Measurements from ENCODE around the gene SLC35F1.

GRCh38 chr6:118248171-118248570 is 341.1 kb downstream of the SLC35F1 start:
- TF ChIP-seq TAF1 (IDR thresholded peaks at IDR 0.05; ENCODE audit: low read depth, low read length) (no peak), POLR2A (IDR thresholded peaks at IDR 0.05; ENCODE audit: low read depth, low read length) (no peak), POLR2AphosphoS5 (IDR thresholded peaks at IDR 0.05; ENCODE audit: low read depth, low read length) (no peak), SPI1 (IDR thresholded peaks at IDR 0.05; ENCODE audit: low read depth, low read length) (no peak)

Data from GM12891 (cell line).